Liver (tissue), 9 donors: Measurements from ENCODE around the gene COA8. TPM values are rescaled to one million over a fixed set of nuclear protein-coding genes. Genes with fewer than 3 reads are reported as not detected.

Source experiments
- DNase-seq: peaks from one replicate; pipeline ENCODE4 v3.0.0-alpha.2; 2017; ENCODE audit warnings: low spot score
- H3K27ac ChIP-seq, 2 donors: one replicate each; pipeline ENCODE4 v1.7.0; 2013; ENCODE audit warnings: inconsistent platforms in 2 of 2, low read length in 2 of 2, control low read depth in 1 of 2, low read depth in 1 of 2, mild to moderate bottlenecking in 1 of 2
- H3K27me3 ChIP-seq, 4 donors: one replicate each; pipeline versions ENCODE4 v1.6.1 to v1.7.0; 2013; ENCODE audit warnings: low read length in 3 of 4, inconsistent platforms in 1 of 4, mild to moderate bottlenecking in 1 of 4, moderate library complexity in 1 of 4; ENCODE audit not compliant: control insufficient read depth in 4 of 4, insufficient read depth in 4 of 4
- H3K36me3 ChIP-seq, 4 donors: one replicate each; pipeline versions ENCODE4 v1.6.1 to v1.7.0; 2013; ENCODE audit warnings: low read length in 3 of 4, mild to moderate bottlenecking in 3 of 4, low read depth in 1 of 4, moderate library complexity in 1 of 4; ENCODE audit not compliant: control insufficient read depth in 4 of 4, insufficient read depth in 3 of 4
- H3K4me1 ChIP-seq, 4 donors: one replicate each; pipeline versions ENCODE4 v1.6.1 to v1.7.0; 2013; ENCODE audit warnings: low read length in 3 of 4, mild to moderate bottlenecking in 3 of 4, moderate library complexity in 1 of 4; ENCODE audit not compliant: control insufficient read depth in 4 of 4, insufficient read depth in 4 of 4
- H3K4me3 ChIP-seq, 3 donors: one replicate each; pipeline versions ENCODE4 v1.6.1 to v1.7.0; 2013; ENCODE audit warnings: low read length in 3 of 3, control low read depth in 1 of 3, low read depth in 1 of 3, mild to moderate bottlenecking in 1 of 3
- H3K9ac ChIP-seq, 2 donors: one replicate each; pipeline ENCODE4 v1.7.0; 2013; ENCODE audit warnings: low read length in 2 of 2, mild to moderate bottlenecking in 2 of 2, moderate library complexity in 2 of 2, control low read depth in 1 of 2, low read depth in 1 of 2
- H3K9me3 ChIP-seq, 4 donors: one replicate each; pipeline versions ENCODE4 v1.6.1 to v1.7.0; 2013; ENCODE audit warnings: low read length in 3 of 4; ENCODE audit not compliant: control insufficient read depth in 4 of 4
- EGR1 ChIP-seq, 2 donors: IDR thresholded peaks; 2 replicates each; pipeline ENCODE4 v1.6.1; 2016 to 2018; ENCODE audit warnings: antibody characterized with exemption in 2 of 2, low read depth in 2 of 2
- FOXA1 ChIP-seq: IDR thresholded peaks from 2 replicates; pipeline ENCODE4 v1.6.1; 2016; ENCODE audit warnings: antibody characterized with exemption
- FOXA2 ChIP-seq: IDR thresholded peaks from 2 replicates; pipeline ENCODE4 v1.6.1; 2016; ENCODE audit warnings: antibody characterized with exemption
- GABPA ChIP-seq, 2 donors: IDR thresholded peaks in 1 of 2; conservative IDR thresholded peaks in 1 of 2; 2 replicates each; pipeline ENCODE4 v1.6.1; 2016; ENCODE audit warnings: antibody characterized with exemption in 2 of 2, mild to moderate bottlenecking in 1 of 2, moderate library complexity in 1 of 2
- HNF4A ChIP-seq, 2 donors: conservative IDR thresholded peaks; 2 replicates each; pipeline ENCODE4 v1.6.1; 2016; ENCODE audit warnings: antibody characterized with exemption in 2 of 2, mild to moderate bottlenecking in 2 of 2
- HNF4G ChIP-seq: IDR thresholded peaks from 2 replicates; pipeline ENCODE4 v1.6.1; 2016; ENCODE audit warnings: antibody characterized with exemption
- JUND ChIP-seq, 2 donors: IDR thresholded peaks; 2 replicates each; pipeline ENCODE4 v1.6.1; 2016; ENCODE audit warnings: antibody characterized with exemption in 2 of 2
- NR2F2 ChIP-seq: IDR thresholded peaks from 2 replicates; pipeline ENCODE4 v1.6.1; 2016; ENCODE audit warnings: antibody characterized with exemption
- RAD21 ChIP-seq, 2 donors: IDR thresholded peaks; 2 replicates each; pipeline ENCODE4 v1.6.1; 2016; ENCODE audit warnings: antibody characterized with exemption in 2 of 2, mild to moderate bottlenecking in 2 of 2
- RXRA ChIP-seq, 2 donors: IDR thresholded peaks; 2 replicates each; pipeline ENCODE4 v1.6.1; 2017 to 2018; ENCODE audit warnings: antibody characterized with exemption in 2 of 2, mild to moderate bottlenecking in 1 of 2
- SP1 ChIP-seq: IDR thresholded peaks from 2 replicates; pipeline ENCODE4 v1.6.1; 2018; ENCODE audit warnings: antibody characterized with exemption, mild to moderate bottlenecking
- TAF1 ChIP-seq: conservative IDR thresholded peaks from 2 replicates; pipeline ENCODE4 v1.6.1; 2016; ENCODE audit warnings: antibody characterized with exemption, mild to moderate bottlenecking
- YY1 ChIP-seq: IDR thresholded peaks from 2 replicates; pipeline ENCODE4 v1.6.1; 2016; ENCODE audit warnings: antibody characterized with exemption, mild to moderate bottlenecking
- WGBS: extraction: QIAGEN DNeasy Blood & Tissue Kit; methylation state at CpG from one replicate; pipeline ENCODE4 v1.1.7; 2013; 5-methylcytosine and 5-hydroxymethylcytosine counted together
- polyA plus RNA-seq, 2 donors: library from polyadenylated mRNA; stranded (reverse) in 1 of 2; unstranded in 1 of 2; fragments of 200-250 nt in 1 of 2; fragments of >200 nt in 1 of 2; fragmentation: Nextera tagmentation in 1 of 2; extraction: Ambion mirVana in 1 of 2; gene quantifications; one replicate each; pipeline versions ENCODE4 v1.2.1 to v1.2.3, GENCODE V29; 2013 to 2015
- total RNA-seq, 2 donors: library from RNA; depleted of rRNA; stranded (reverse); fragments of >200 nt; gene quantifications; one replicate each; pipeline ENCODE4 v1.2.3, GENCODE V29; 2014
- TF ChIP-seq, protein P1 (sequence below): IDR thresholded peaks from 2 replicates; pipeline ENCODE4 v1.6.1; 2016; ENCODE audit warnings: antibody characterized with exemption
- TF ChIP-seq, protein P2 (sequence below): IDR thresholded peaks from 2 replicates; pipeline ENCODE4 v1.6.1; 2016; ENCODE audit warnings: antibody characterized with exemption, mild to moderate bottlenecking
- TF ChIP-seq, protein P3 (sequence below): fragments of 150-350 bp; IDR thresholded peaks from 2 replicates; pipeline ENCODE4 v1.5.1; 2017; ENCODE audit warnings: improper control_type of control experiment, low read depth, low read length; ENCODE audit not compliant: missing input control
- TF ChIP-seq, protein P4 (sequence below): IDR thresholded peaks from 2 replicates; pipeline ENCODE4 v1.6.1; 2016; ENCODE audit warnings: antibody characterized with exemption
- TF ChIP-seq, protein P5 (sequence below): IDR thresholded peaks from 2 replicates; pipeline ENCODE4 v1.6.1; 2016; ENCODE audit warnings: antibody characterized with exemption
- donor health status: healthy.
- donor health status: healthy.
- donor health status: healthy.
- donor health status: healthy.
- donor health status: healthy.

Gene COA8
- total and polyA plus RNA-seq, 4 donors, result 8.3 to 35.5 (median 17.0) TPM

DNA sequence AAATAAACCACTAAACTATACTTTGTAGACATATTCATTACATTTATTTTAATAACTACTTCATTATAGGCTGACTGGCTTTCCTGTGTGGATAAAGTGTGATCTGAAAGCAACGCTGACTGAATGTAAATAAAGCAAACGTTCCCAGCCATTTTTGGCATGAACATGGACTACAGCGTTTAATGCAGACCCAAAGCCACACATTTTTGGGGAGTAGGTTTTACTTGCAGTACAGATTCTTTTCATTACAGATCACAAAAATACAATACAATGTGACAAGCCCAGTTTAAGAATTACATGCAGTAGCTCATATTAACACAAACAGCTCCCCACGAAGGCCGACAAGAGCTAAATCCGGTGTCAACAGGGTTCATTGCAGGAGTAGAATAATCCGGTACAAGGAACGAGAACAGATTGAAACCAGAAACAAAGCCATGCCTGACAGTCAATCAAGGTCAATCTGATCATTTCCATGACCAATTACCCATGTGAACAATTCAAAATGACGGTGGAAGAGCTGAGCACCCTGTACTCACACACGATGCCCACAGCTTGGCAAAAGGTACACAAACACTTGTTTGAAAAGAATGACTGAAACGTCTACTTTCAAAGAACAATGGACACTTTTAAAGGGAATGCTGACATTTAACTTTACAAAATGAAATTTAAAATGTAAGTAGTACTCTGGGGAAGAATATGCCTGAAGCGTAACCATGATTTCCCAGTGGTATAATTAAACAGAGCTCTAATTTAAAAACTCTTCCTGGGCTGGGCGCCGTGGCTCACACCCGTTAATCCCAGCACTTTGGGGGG lies 5.6 kb upstream of the COA8 start:
- 75% methylated on average over 15 of the region's 15 CpGs for WGBS
- no peaks in the 10 kb centered on the region for H3K9me3 ChIP-seq
- H3K4me3 ChIP-seq, result no peak overlapping the region
- no peak for DNase-seq
- no peak overlapping the region for H3K9ac ChIP-seq
- H3K27me3 ChIP-seq, result no peaks in the 10 kb centered on the region
- H3K27ac ChIP-seq, result no peak overlapping the region
- TF ChIP-seq, protein P1, sequence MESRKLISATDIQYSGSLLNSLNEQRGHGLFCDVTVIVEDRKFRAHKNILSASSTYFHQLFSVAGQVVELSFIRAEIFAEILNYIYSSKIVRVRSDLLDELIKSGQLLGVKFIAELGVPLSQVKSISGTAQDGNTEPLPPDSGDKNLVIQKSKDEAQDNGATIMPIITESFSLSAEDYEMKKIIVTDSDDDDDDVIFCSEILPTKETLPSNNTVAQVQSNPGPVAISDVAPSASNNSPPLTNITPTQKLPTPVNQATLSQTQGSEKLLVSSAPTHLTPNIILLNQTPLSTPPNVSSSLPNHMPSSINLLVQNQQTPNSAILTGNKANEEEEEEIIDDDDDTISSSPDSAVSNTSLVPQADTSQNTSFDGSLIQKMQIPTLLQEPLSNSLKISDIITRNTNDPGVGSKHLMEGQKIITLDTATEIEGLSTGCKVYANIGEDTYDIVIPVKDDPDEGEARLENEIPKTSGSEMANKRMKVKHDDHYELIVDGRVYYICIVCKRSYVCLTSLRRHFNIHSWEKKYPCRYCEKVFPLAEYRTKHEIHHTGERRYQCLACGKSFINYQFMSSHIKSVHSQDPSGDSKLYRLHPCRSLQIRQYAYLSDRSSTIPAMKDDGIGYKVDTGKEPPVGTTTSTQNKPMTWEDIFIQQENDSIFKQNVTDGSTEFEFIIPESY, result no peak
- TF ChIP-seq GABPA (IDR thresholded peaks at IDR 0.05 in 1 of 2, conservative IDR thresholded peaks at IDR 0.05 in 1 of 2) (no peak), HNF4G (no peak), YY1 (no peak), HNF4A (conservative IDR thresholded peaks at IDR 0.05) (no peak), FOXA2 (no peak), SP1 (no peak), TAF1 (no peak), JUND (IDR thresholded peaks at IDR 0.05) (no peak)
- peaks cover 3 to 17% (median 6%) of the 10 kb centered on the region in 4 donors for H3K36me3 ChIP-seq
- peaks cover 0 to 42% (median 26%) of the 10 kb centered on the region in 4 donors for H3K4me1 ChIP-seq

DNA sequence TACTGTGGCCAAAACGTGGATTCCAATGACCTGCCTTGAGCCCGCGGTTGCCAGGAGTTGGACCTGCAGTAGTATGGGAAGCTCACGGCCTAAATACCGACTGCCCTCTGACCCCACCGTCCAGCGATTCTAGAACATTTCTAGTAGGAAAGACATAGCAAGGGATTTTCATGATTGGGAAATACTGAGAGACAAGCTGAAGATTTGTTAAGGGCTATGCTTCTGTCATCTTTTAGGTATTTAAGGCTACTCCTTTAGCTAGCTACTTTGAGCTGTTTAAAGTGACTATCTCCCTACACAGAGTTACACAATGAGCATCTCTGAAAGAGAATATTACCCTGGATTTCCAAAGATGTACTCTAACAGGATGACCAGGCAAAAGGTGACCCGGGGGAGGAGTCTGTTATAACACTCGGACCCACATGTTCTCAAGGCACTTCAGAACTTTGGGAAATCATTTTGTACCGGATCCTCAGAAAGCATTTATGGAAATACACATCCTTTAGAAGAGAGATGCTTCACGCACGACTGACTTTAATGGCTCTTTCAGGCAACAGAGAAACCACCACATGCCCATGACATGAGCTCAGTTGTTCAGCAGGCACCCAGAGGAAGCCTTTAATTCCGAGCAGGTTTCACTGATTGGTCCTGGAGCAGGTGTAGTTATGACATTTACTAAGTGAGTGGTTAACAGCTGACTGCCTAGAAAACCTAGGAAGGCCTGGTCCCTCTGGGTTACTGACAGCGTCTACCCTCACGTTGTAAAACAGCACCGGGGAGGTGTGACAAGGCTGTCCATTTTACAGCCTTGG lies 4.5 kb upstream of the COA8 start:
- Histone ChIP-seq H3K27ac (no peak overlapping the region), H3K27me3 (no peaks in the 10 kb centered on the region), H3K4me3 (no peak overlapping the region), H3K4me1 (peaks cover 0 to 44% (median 27%) of the 10 kb centered on the region in 4 donors), H3K36me3 (peaks cover 3 to 17% (median 6%) of the 10 kb centered on the region in 4 donors), H3K9ac (no peak overlapping the region), H3K9me3 (no peaks in the 10 kb centered on the region)
- TF ChIP-seq YY1 (no peak), HNF4A (conservative IDR thresholded peaks at IDR 0.05) (no peak), RAD21 (IDR thresholded peaks at IDR 0.05) (no peak), HNF4G (no peak), GABPA (IDR thresholded peaks at IDR 0.05 in 1 of 2, conservative IDR thresholded peaks at IDR 0.05 in 1 of 2) (no peak), NR2F2 (no peak), FOXA1 (no peak), TAF1 (no peak), RXRA (IDR thresholded peaks at IDR 0.05) (no peak), JUND (IDR thresholded peaks at IDR 0.05) (no peak), SP1 (no peak), FOXA2 (no peak), EGR1 (IDR thresholded peaks at IDR 0.05; ENCODE audit: low read depth in 2 of 2) (no peak)
- TF ChIP-seq, protein P2, sequence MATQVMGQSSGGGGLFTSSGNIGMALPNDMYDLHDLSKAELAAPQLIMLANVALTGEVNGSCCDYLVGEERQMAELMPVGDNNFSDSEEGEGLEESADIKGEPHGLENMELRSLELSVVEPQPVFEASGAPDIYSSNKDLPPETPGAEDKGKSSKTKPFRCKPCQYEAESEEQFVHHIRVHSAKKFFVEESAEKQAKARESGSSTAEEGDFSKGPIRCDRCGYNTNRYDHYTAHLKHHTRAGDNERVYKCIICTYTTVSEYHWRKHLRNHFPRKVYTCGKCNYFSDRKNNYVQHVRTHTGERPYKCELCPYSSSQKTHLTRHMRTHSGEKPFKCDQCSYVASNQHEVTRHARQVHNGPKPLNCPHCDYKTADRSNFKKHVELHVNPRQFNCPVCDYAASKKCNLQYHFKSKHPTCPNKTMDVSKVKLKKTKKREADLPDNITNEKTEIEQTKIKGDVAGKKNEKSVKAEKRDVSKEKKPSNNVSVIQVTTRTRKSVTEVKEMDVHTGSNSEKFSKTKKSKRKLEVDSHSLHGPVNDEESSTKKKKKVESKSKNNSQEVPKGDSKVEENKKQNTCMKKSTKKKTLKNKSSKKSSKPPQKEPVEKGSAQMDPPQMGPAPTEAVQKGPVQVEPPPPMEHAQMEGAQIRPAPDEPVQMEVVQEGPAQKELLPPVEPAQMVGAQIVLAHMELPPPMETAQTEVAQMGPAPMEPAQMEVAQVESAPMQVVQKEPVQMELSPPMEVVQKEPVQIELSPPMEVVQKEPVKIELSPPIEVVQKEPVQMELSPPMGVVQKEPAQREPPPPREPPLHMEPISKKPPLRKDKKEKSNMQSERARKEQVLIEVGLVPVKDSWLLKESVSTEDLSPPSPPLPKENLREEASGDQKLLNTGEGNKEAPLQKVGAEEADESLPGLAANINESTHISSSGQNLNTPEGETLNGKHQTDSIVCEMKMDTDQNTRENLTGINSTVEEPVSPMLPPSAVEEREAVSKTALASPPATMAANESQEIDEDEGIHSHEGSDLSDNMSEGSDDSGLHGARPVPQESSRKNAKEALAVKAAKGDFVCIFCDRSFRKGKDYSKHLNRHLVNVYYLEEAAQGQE, result no peak
- TF ChIP-seq, protein P3, sequence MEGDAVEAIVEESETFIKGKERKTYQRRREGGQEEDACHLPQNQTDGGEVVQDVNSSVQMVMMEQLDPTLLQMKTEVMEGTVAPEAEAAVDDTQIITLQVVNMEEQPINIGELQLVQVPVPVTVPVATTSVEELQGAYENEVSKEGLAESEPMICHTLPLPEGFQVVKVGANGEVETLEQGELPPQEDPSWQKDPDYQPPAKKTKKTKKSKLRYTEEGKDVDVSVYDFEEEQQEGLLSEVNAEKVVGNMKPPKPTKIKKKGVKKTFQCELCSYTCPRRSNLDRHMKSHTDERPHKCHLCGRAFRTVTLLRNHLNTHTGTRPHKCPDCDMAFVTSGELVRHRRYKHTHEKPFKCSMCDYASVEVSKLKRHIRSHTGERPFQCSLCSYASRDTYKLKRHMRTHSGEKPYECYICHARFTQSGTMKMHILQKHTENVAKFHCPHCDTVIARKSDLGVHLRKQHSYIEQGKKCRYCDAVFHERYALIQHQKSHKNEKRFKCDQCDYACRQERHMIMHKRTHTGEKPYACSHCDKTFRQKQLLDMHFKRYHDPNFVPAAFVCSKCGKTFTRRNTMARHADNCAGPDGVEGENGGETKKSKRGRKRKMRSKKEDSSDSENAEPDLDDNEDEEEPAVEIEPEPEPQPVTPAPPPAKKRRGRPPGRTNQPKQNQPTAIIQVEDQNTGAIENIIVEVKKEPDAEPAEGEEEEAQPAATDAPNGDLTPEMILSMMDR, result no peak
- TF ChIP-seq, protein P4, sequence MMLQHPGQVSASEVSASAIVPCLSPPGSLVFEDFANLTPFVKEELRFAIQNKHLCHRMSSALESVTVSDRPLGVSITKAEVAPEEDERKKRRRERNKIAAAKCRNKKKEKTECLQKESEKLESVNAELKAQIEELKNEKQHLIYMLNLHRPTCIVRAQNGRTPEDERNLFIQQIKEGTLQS, result no peak
- TF ChIP-seq, protein P1, result no peak
- TF ChIP-seq, protein P5, sequence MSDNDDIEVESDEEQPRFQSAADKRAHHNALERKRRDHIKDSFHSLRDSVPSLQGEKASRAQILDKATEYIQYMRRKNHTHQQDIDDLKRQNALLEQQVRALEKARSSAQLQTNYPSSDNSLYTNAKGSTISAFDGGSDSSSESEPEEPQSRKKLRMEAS, result no peak
- WGBS, result 87% methylated on average over 16 of the region's 16 CpGs
- no peak for DNase-seq
